Endothelial cell of umbilical vein (primary cell): ENCODE measurements around the gene PHYH.

Experiments used
- EZH2 ChIP-seq: IDR thresholded peaks from 2 replicates; pipeline ENCODE4 v1.6.1; 2012; ENCODE audit warnings: borderline replicate concordance, low read depth, mild to moderate bottlenecking, moderate library complexity, low read length, inconsistent platforms; ENCODE audit not compliant: severe bottlenecking
- MYC ChIP-seq: IDR thresholded peaks from one replicate; pipeline ENCODE4 v1.6.1; 2011; ENCODE audit warnings: mild to moderate bottlenecking, low read depth, low read length

- TF ChIP-seq MYC (no peak), EZH2 (no peak)
These were observed 42.2 kb downstream of the PHYH start for GRCh38 chr10:13257621-13258140.
